Measurements from ENCODE around the gene NKAIN2. TPM values are rescaled to one million over a fixed set of nuclear protein-coding genes. Genes with fewer than 3 reads are reported as not detected.

Gene NKAIN2
- total and polyA plus RNA-seq, 2 donors (not counting 3 experiments of a cell fraction or from before 2014, with no cell fraction given) = 0.03 TPM; not detected in 1

GRCh38 chr6:124748778-124749177 lies 945.1 kb downstream of the NKAIN2 start:
- no peaks in the 10 kb centered on the region for H4K20me1 ChIP-seq (replicated peaks; ENCODE audit: control insufficient read depth, extremely low read depth, insufficient read depth, low read length)
- no peaks in the 10 kb centered on the region for H3K79me2 ChIP-seq (ENCODE audit: control insufficient read depth, insufficient read depth, low read length)
- TF ChIP-seq POLR2AphosphoS5 (IDR thresholded peaks at IDR 0.05; ENCODE audit: insufficient read depth, low read depth, low read length) = no peak
- TF ChIP-seq FOS (IDR thresholded peaks at IDR 0.05; ENCODE audit: borderline replicate concordance, insufficient read depth, low read length) = no peak
- TF ChIP-seq POLR2A (IDR thresholded peaks at IDR 0.05; ENCODE audit: low read depth, low read length) = no peak
- TF ChIP-seq MAX (IDR thresholded peaks at IDR 0.05; ENCODE audit: insufficient read depth, insufficient read length) = no peak
- no peak for TF ChIP-seq MYC (IDR thresholded peaks at IDR 0.05; ENCODE audit: low read depth, low read length)
- no peak for TF ChIP-seq CTCF (IDR thresholded peaks at IDR 0.05; ENCODE audit: extremely low read depth in 1 of 2, insufficient read depth in 1 of 2, low read depth in 1 of 2, low read length in 2 of 2)
- TF ChIP-seq JUN (IDR thresholded peaks at IDR 0.05; ENCODE audit: borderline replicate concordance, insufficient read depth, insufficient read length, low read depth) = no peak
- TF ChIP-seq GATA2 (IDR thresholded peaks at IDR 0.05; ENCODE audit: insufficient read depth, insufficient read length, low read depth, low read length) = no peak
- intact Hi-C loops (cut with micrococcal nuclease) (no loop called here), dilution Hi-C loops (cut with MboI; ENCODE audit: extremely low pct_ligation_motif_present, low sequenced_read_pairs) (no loop called here)
- H3K4me3 ChIP-seq (replicated peaks in 1 of 3; ENCODE audit: insufficient read depth in 1 of 3, low read depth in 1 of 3, low read length in 3 of 3) = no peak overlapping the region
- POLR2A ChIA-PET = no interaction called here
- BruUV-seq (replicated peaks) = no TSS peak
- H3K4me1 ChIP-seq (ENCODE audit: control insufficient read depth, extremely low read depth, insufficient read depth, low read length) = no peaks in the 10 kb centered on the region
- H3K4me2 ChIP-seq (ENCODE audit: insufficient read depth, low read length) = no peak overlapping the region
- H2AFZ ChIP-seq (ENCODE audit: low read depth, low read length) = no peak overlapping the region
- H3K9ac ChIP-seq (replicated peaks; ENCODE audit: extremely low read depth, insufficient read depth, low read length) = no peak overlapping the region
- H3K27ac ChIP-seq (ENCODE audit: insufficient read depth, low read depth, low read length) = no peak overlapping the region
- H3K27me3 ChIP-seq (ENCODE audit: control insufficient read depth in 2 of 2, insufficient read depth in 2 of 2, low read length in 2 of 2) = no peaks in the 10 kb centered on the region
- no peaks in the 10 kb centered on the region for H3K9me3 ChIP-seq (replicated peaks; ENCODE audit: control insufficient read depth, insufficient read depth, low read length)
- H3K9me1 ChIP-seq (replicated peaks; ENCODE audit: control insufficient read depth, extremely low read depth, insufficient read depth, low read length) = no peaks in the 10 kb centered on the region
- no peak for FAIRE-seq
- no peaks in the 10 kb centered on the region for H3K36me3 ChIP-seq (ENCODE audit: control insufficient read depth in 2 of 2, extremely low read depth in 1 of 2, insufficient read depth in 2 of 2, low read length in 2 of 2)
- no peak for DNase-seq (ENCODE audit: low read depth, low spot score)
- CTCF ChIA-PET = no interaction called here
